H1 (cell line): ENCODE results near the gene SPPL3.

Experiments used
- CEBPB ChIP-seq: IDR thresholded peaks from 2 replicates; pipeline ENCODE4 v1.6.1; 2012; ENCODE audit warnings: low read depth, low read length
- CHD2 ChIP-seq: IDR thresholded peaks from 2 replicates; pipeline ENCODE4 v1.6.1; 2012; ENCODE audit warnings: low read length, improper control_type of control experiment
- CTCF ChIP-seq, 3 experiments: IDR thresholded peaks; 1 replicate in 2 of 3; 2 replicates in 1 of 3; pipeline versions ENCODE4 v1.5.1 to v1.6.1; 2011; ENCODE audit warnings: low read length in 3 of 3, mild to moderate bottlenecking in 3 of 3, inconsistent platforms in 2 of 3, low read depth in 1 of 3, moderate library complexity in 1 of 3; ENCODE audit not compliant: insufficient read depth in 1 of 3; ENCODE audit errors: control extremely low read depth in 1 of 3
- HDAC2 ChIP-seq, 2 experiments: fragments of 300-600 bp in 1 of 2; sonication (generic) in 1 of 2; IDR thresholded peaks; 2 replicates each; pipeline ENCODE4 v1.6.1; 2011 to 2012; ENCODE audit warnings: low read depth in 2 of 2, low read length in 2 of 2, mild to moderate bottlenecking in 2 of 2, moderate library complexity in 2 of 2, borderline replicate concordance in 1 of 2, inconsistent platforms in 1 of 2
- JUND ChIP-seq: IDR thresholded peaks from 2 replicates; pipeline ENCODE4 v1.6.1; 2011; ENCODE audit warnings: mild to moderate bottlenecking, improper control_type of control experiment, low read length
- POLR2A ChIP-seq, 2 experiments: IDR thresholded peaks; 1 replicate in 1 of 2; 2 replicates in 1 of 2; pipeline ENCODE4 v1.6.1; 2011; ENCODE audit warnings: low read depth in 2 of 2, low read length in 2 of 2, mild to moderate bottlenecking in 2 of 2; ENCODE audit errors: control extremely low read depth in 1 of 2
- POLR2AphosphoS5 ChIP-seq: IDR thresholded peaks from 2 replicates; pipeline ENCODE4 v1.6.1; 2011; ENCODE audit warnings: low read depth, low read length
- POU5F1 ChIP-seq: IDR thresholded peaks from 2 replicates; pipeline ENCODE4 v1.6.1; 2011; ENCODE audit warnings: low read depth, mild to moderate bottlenecking, low read length, moderate library complexity
- SP1 ChIP-seq: IDR thresholded peaks from 2 replicates; pipeline ENCODE4 v1.6.1; 2011; ENCODE audit warnings: low read depth, low read length
- TBP ChIP-seq: IDR thresholded peaks from 2 replicates; pipeline ENCODE4 v1.6.1; 2011; ENCODE audit warnings: low read depth, low read length, improper control_type of control experiment

DNA sequence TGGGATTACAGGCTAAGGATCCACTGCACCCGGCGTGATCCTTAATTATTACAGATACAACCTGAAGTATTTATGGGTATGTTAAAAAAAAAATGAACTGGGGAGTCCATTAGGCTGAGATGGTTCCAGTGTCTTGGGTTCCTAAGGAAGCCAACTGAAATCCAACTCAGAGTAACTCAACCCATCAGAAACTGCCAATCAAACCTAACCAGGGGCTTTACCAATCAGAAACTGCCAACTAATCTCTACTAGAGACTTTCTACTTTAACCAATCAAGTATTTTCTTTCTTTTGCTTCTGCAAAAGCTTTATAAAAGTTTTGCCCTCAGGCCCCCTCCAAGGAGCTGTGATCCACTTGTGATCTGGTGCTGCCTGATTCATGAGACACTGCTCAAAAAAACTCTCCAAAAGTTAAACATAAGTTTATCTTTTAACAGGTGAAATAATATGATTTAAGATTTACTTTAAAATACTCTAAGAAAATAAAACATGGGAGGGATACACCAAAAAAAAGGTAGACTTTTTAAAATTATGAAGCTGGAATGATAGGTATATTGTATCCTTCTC lies 90.5 kb downstream of the SPPL3 start:
- no peak for TF ChIP-seq SP1
- no peak for TF ChIP-seq CTCF (IDR thresholded peaks at IDR 0.05; ENCODE audit: control extremely low read depth in 1 of 3, insufficient read depth in 1 of 3, low read depth in 1 of 3, low read length in 3 of 3)
- no peak for TF ChIP-seq CEBPB
- no peak for TF ChIP-seq CHD2
- no peak for TF ChIP-seq JUND
- no peak for TF ChIP-seq POLR2A (IDR thresholded peaks at IDR 0.05; ENCODE audit: control extremely low read depth in 1 of 2, low read depth in 2 of 2, low read length in 2 of 2)
- no peak for TF ChIP-seq TBP
- no peak for TF ChIP-seq POLR2AphosphoS5
- no peak for TF ChIP-seq HDAC2 (IDR thresholded peaks at IDR 0.05; ENCODE audit: borderline replicate concordance in 1 of 2, low read depth in 2 of 2, low read length in 2 of 2)
- TF ChIP-seq POU5F1 = no peak
